Right atrium auricular region (tissue), 2 donors: ENCODE results near the gene PTPRN2. TPM values are rescaled to one million over a fixed set of nuclear protein-coding genes. Genes with fewer than 3 reads are reported as not detected.
A peak's percentile ranks its signal among the peaks of the same experiment; 100 is the strongest.

ENCODE experiments used
- DNase-seq: peaks from one replicate; pipeline ENCODE4 v3.0.0-alpha.2; 2019; ENCODE audit warnings: low spot score
- H3K27ac ChIP-seq, 2 donors: fragments of 200-600 bp; sonication (generic); 1 replicate in 1 of 2; 2 replicates in 1 of 2; pipeline ENCODE4 v1.5.1; 2016 to 2019
- H3K27me3 ChIP-seq, 2 donors: fragments of 200-600 bp; sonication (generic); one replicate each; pipeline versions ENCODE4 v1.5.1 to v1.6.0; 2017 to 2019
- H3K36me3 ChIP-seq: fragments of 200-600 bp; sonication (generic); one replicate; pipeline ENCODE4 v1.5.1; 2016
- H3K4me1 ChIP-seq, 2 donors: fragments of 200-600 bp; sonication (generic); one replicate each; pipeline versions ENCODE4 v1.5.1 to v1.6.0; 2017 to 2019
- H3K4me3 ChIP-seq, 2 donors: fragments of 200-600 bp; sonication (generic); 1 replicate in 1 of 2; 2 replicates in 1 of 2; pipeline ENCODE4 v1.5.1; 2017 to 2019; ENCODE audit warnings: mild to moderate bottlenecking in 1 of 2, moderate library complexity in 1 of 2
- H3K9me3 ChIP-seq, 2 donors: fragments of 200-600 bp; sonication (generic); one replicate each; pipeline ENCODE4 v1.5.1; 2019
- total RNA-seq, 2 donors: library from RNA; depleted of rRNA; stranded (reverse); fragments of >200 nt; gene quantifications; one replicate each; pipeline ENCODE4 v1.1.0, GENCODE V29; 2016
- TF ChIP-seq, protein P1 (sequence below), 2 donors: fragments of 200-600 bp; sonication (generic); IDR thresholded peaks; one replicate each; pipeline ENCODE4 v1.5.1; 2019; ENCODE audit warnings: antibody characterized with exemption in 2 of 2

The PTPRN2 gene
- total RNA-seq, 2 donors from 2014 or later, result 2.6 to 2.7 TPM

DNA sequence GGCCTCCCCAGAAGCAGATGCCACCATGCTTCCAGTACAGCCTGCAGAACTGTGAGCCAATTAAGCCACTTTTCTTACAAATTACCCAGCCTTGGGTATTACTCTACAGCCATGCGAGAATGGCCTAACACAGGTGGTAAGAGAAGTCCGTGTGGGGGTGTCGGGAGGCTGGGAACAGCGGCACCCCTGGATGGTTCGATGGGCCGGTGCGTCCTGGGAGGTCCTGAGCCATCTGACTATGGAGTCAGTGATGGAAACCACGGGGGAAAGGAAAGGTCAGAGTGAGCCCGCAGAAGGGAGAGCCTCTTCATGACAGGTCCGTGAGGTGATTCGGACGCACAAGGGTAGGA is 2.5 kb upstream of the PTPRN2 start:
- peaks cover 0 to 4% of the 10 kb centered on the region in 2 donors for H3K9me3 ChIP-seq

DNA sequence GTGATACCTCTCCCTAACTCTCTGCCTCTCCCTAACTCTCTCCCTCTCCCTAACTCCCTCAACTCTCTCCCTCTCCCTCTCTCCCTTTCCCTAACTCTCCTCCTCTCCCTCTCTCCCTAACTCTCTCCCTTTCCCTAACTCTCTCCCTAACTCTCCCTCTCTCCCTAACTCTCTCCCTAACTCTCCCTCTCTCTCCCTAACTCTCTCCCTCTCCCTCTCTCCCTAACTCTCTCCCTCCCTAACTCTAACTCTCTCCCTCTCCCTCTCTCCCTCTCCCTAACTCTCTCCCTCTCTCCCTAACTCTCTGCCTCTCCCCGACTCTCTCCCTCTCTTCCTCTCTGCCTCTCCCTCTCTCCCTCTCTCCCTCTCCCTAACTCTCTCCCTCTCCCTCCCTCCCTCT is 2.0 kb upstream of the PTPRN2 start:
- H3K27ac ChIP-seq, result no peak overlapping the region
- peaks cover 0 to 4% of the 10 kb centered on the region in 2 donors for H3K9me3 ChIP-seq
- H3K36me3 ChIP-seq, result no peaks in the 10 kb centered on the region
- no peak for DNase-seq
- H3K4me3 ChIP-seq, result no peak overlapping the region
- peaks cover 0 to 11% of the 10 kb centered on the region in 2 donors for H3K27me3 ChIP-seq
- TF ChIP-seq, protein P1, sequence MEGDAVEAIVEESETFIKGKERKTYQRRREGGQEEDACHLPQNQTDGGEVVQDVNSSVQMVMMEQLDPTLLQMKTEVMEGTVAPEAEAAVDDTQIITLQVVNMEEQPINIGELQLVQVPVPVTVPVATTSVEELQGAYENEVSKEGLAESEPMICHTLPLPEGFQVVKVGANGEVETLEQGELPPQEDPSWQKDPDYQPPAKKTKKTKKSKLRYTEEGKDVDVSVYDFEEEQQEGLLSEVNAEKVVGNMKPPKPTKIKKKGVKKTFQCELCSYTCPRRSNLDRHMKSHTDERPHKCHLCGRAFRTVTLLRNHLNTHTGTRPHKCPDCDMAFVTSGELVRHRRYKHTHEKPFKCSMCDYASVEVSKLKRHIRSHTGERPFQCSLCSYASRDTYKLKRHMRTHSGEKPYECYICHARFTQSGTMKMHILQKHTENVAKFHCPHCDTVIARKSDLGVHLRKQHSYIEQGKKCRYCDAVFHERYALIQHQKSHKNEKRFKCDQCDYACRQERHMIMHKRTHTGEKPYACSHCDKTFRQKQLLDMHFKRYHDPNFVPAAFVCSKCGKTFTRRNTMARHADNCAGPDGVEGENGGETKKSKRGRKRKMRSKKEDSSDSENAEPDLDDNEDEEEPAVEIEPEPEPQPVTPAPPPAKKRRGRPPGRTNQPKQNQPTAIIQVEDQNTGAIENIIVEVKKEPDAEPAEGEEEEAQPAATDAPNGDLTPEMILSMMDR (IDR thresholded peaks at IDR 0.05), result no peak
- peaks cover 0 to 25% of the 10 kb centered on the region in 2 donors for H3K4me1 ChIP-seq

More for the DNA sequence above, 2.5 kb upstream of the PTPRN2 start:
- Histone ChIP-seq H3K4me1 (peaks cover 0 to 25% of the 10 kb centered on the region in 2 donors), H3K36me3 (no peaks in the 10 kb centered on the region), H3K27me3 (peaks cover 0 to 11% of the 10 kb centered on the region in 2 donors), H3K27ac (no peak overlapping the region), H3K4me3 (no peak overlapping the region)
- TF ChIP-seq, protein P1 (IDR thresholded peaks at IDR 0.05), result no peak
- no peak for DNase-seq

DNA sequence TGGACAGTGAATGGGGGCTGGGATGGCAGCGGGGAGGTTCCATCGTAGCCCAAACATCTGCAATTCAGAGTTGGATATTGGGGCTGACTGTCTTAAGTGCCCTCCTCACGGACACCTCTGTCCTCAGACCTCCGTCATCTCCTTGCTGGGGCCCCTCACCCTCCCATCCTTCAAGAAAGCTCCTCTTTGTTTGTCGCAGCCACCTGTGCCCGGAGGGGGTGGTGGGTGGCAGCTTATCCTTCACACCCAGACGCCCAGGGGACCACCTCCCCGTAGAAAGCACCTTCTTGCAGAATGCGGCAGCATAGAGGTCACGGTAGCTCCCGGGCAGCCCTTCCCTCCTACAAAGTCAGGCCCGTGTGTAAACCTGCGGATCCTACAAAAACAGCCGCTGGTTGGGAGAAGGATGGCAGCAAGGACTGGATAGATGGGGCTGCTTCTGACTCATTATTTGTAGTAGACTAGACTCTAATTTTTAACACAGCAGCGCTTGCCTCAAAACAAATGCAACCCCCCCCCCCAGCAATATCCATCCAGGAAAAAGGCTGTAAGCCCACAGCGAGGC is 1.3 kb upstream of the PTPRN2 start:
- peaks cover 0 to 25% of the 10 kb centered on the region in 2 donors for H3K4me1 ChIP-seq
- H3K36me3 ChIP-seq, result no peaks in the 10 kb centered on the region
- H3K27me3 ChIP-seq, result peaks cover 0 to 11% of the 10 kb centered on the region in 2 donors

DNA sequence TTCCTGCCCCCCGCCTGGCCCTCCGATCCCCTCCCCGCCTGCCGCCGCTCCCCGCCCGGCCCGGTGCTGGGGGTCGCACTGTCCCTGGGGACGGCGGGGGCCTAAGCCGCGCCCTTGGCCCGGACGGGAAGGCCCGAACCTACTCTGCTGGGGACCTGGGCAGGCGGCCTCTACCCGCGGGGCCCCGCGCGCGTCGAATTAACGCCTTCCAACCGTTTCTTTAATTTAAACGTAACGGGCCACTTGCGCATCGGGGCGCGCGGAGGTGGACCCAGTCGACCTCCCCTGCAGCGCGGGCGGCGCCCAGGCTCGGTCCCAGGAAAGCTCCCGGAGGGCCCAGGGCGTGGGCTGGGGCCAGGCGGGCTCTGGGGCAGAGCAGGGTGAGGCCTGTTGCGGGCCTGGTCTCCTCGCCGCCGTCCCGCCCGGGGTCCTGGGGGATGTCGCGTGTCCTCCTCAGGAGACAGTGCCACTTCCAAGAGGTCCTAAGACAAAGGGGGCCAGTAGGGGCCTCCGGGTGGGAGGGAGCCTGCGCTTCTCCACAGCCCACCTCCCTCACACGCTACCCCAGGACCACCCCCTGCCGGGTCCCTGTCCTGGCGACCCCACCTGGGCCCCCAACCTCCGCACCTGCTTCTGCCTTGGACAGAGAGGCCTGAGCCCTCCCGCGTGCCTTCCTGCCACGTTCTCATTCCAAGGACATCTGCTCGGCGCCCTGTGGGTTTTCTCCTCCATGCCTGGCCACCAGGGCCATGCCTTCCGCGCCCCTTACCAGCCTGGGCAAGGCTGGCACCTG is 658 bp upstream of the PTPRN2 start:
- Histone ChIP-seq H3K9me3 (peaks cover 0 to 4% of the 10 kb centered on the region in 2 donors), H3K4me3 (peak overlapping the region in 1 of 2 donors; percentile 60), H3K27ac (no peak overlapping the region), H3K4me1 (peaks cover 0 to 25% of the 10 kb centered on the region in 2 donors), H3K27me3 (peaks cover 0 to 11% of the 10 kb centered on the region in 2 donors), H3K36me3 (no peaks in the 10 kb centered on the region)
- no peak for DNase-seq
- TF ChIP-seq, protein P1 (IDR thresholded peaks at IDR 0.05), result no peak

More for the DNA sequence above, 1.3 kb upstream of the PTPRN2 start:
- H3K4me3 ChIP-seq, result no peak overlapping the region
- no peak for DNase-seq
- H3K27ac ChIP-seq, result no peak overlapping the region
- TF ChIP-seq, protein P1 (IDR thresholded peaks at IDR 0.05), result no peak
- H3K9me3 ChIP-seq, result peaks cover 0 to 4% of the 10 kb centered on the region in 2 donors

DNA sequence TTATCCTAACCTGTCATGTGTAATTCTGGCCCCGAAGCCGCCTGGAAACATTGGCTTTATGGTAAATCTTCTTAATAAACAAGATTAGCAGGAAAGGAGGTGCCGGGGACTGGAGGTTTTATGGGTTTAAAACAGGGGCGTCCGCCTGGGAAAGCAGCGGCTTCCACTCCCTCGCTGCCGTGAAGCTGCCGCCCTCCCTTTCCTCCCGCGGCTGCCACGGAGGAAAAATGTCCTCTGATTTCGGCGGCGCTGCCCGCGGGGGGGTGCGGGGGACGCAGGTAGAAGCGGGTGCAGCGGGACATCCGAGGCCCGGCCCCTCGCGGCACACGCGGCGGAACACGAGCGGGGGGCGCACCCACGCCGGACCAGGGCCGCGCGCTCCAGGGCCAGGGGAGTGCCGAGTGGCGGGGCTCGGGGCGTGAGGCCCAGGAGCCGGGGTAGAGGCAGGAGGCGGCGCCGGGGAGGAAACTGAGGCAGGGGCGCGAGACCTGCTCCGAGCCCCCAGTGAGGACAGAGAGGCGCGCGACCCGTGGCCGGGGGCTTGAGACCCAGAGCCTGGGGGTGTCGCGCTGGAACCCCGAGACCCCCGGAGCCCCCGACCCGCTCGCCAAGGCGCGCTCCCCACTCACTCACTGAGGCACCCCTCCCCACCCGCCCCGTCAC is 993 bp downstream of the PTPRN2 start:
- H3K4me3 ChIP-seq, result peak overlapping the region; percentile 12 to 51
- H3K27me3 ChIP-seq, result peaks cover 0 to 11% of the 10 kb centered on the region in 2 donors
- H3K4me1 ChIP-seq, result peaks cover 0 to 25% of the 10 kb centered on the region in 2 donors
- no peaks in the 10 kb centered on the region for H3K36me3 ChIP-seq
- no peaks in the 10 kb centered on the region for H3K9me3 ChIP-seq
- no peak for DNase-seq
- no peak overlapping the region for H3K27ac ChIP-seq
- TF ChIP-seq, protein P1 (IDR thresholded peaks at IDR 0.05), result no peak
